Kidney (tissue), 14 donors: ENCODE data around the gene DUSP10. TPM values are rescaled to one million over a fixed set of nuclear protein-coding genes. Genes with fewer than 3 reads are reported as not detected.

Experiments
- DNase-seq, 5 donors: peaks; one replicate each; pipeline ENCODE4 v3.0.0-alpha.2; 2013 to 2020
- FAIRE-seq: peaks from 2 replicates; lab custom pipeline; 2012; peaks lifted over from hg19 to GRCh38; lab: Jason Lieb, UNC
- H3K27ac ChIP-seq, 2 donors: one replicate each; pipeline ENCODE4 v1.7.0; 2013; ENCODE audit warnings: low read depth in 2 of 2, low read length in 2 of 2, inconsistent platforms in 1 of 2
- H3K27me3 ChIP-seq: one replicate; pipeline ENCODE4 v1.7.1; 2013; ENCODE audit warnings: low read length, inconsistent platforms; ENCODE audit not compliant: control insufficient read depth, insufficient read depth
- H3K36me3 ChIP-seq, 3 donors: one replicate each; pipeline versions ENCODE4 v1.7.0 to v1.7.1; 2013; ENCODE audit warnings: low read length in 3 of 3, control low read depth in 1 of 3, inconsistent platforms in 1 of 3; ENCODE audit not compliant: insufficient read depth in 3 of 3, control insufficient read depth in 2 of 3
- H3K4me1 ChIP-seq, 3 donors: one replicate each; pipeline versions ENCODE4 v1.7.0 to v1.7.1; 2013; ENCODE audit warnings: low read length in 3 of 3, inconsistent platforms in 1 of 3, low read depth in 1 of 3; ENCODE audit not compliant: control insufficient read depth in 2 of 3, insufficient read depth in 2 of 3
- H3K4me3 ChIP-seq, 3 donors: one replicate each; pipeline versions ENCODE4 v1.7.0 to v1.8.1; 2013; ENCODE audit warnings: low read length in 3 of 3, control low read depth in 1 of 3, inconsistent platforms in 1 of 3
- H3K9ac ChIP-seq, 3 donors: one replicate each; pipeline versions ENCODE4 v1.7.0 to v1.7.1; 2013; ENCODE audit warnings: low read length in 3 of 3, control low read depth in 1 of 3, inconsistent platforms in 1 of 3
- H3K9me3 ChIP-seq, 3 donors: one replicate each; pipeline versions ENCODE4 v1.7.0 to v1.7.1; 2013; ENCODE audit warnings: low read length in 3 of 3, control low read depth in 1 of 3, inconsistent platforms in 1 of 3; ENCODE audit not compliant: control insufficient read depth in 2 of 3, insufficient read depth in 1 of 3
- CTCF ChIP-seq: IDR thresholded peaks from 3 replicates; pipeline ENCODE4 v1.5.1; 2012; ENCODE audit warnings: mild to moderate bottlenecking, moderate library complexity, borderline replicate concordance; ENCODE audit not compliant: insufficient read depth; ENCODE audit errors: extremely low read depth
- intact Hi-C: fragments of 100-400 bp; cut with DNase I; formaldehyde crosslinking; loops from one replicate; pipeline ENCODE4 v1.11.1; 2022
- polyA plus RNA-seq: library from polyadenylated mRNA; stranded (reverse); fragments of 350-450 nt; fragmentation: Illumina TruSeq; extraction: RNeasy Lipid Tissue Mini Kit (QIAGEN cat#74804); gene quantifications from one replicate; pipeline ENCODE4 v1.2.3, GENCODE V29; 2014; ENCODE audit warnings: low read depth, low replicate concordance; ENCODE audit not compliant: insufficient read depth
- total RNA-seq: library from RNA; stranded (reverse); fragmentation: NEBNext Ultra II Directional; extraction: Animal tissue kit (Norgen Biotek cat#: 25700); gene quantifications from one replicate; pipeline ENCODE4 v1.2.1, GENCODE V29; 2021
- donor health status: control.
- donor health status: control.
- donor health status: control.
- donor health status: control.
- donor health status: control.
- donor health status: DM: yes; HTN: yes; CAD: no.
- donor health status: Normal renal cell carcinoma (clear cell type).

DUSP10 gene
- total and polyA plus RNA-seq, 2 donors from 2014 or later: 1.0 to 5.3 TPM

- DNase-seq (no peak), FAIRE-seq (no peak)
- Histone ChIP-seq H3K27me3 (no peaks in the 10 kb centered on the region), H3K4me3 (no peak overlapping the region), H3K4me1 (no peaks in the 10 kb centered on the region), H3K27ac (no peak overlapping the region), H3K9me3 (no peaks in the 10 kb centered on the region), H3K9ac (no peak overlapping the region), H3K36me3 (no peaks in the 10 kb centered on the region)
- intact Hi-C loops: no loop called here
- TF ChIP-seq CTCF: no peak
Measured at GRCh38 chr1:221751226-221751887, 9.5 kb upstream of the DUSP10 start.

- no peak overlapping the region for H3K9ac ChIP-seq
- FAIRE-seq: no peak
- intact Hi-C loops: no loop called here
- no peaks in the 10 kb centered on the region for H3K27me3 ChIP-seq
- H3K9me3 ChIP-seq: no peaks in the 10 kb centered on the region
- H3K36me3 ChIP-seq: no peaks in the 10 kb centered on the region
- DNase-seq: no peak
- H3K4me1 ChIP-seq: no peaks in the 10 kb centered on the region
- no peak overlapping the region for H3K4me3 ChIP-seq
- H3K27ac ChIP-seq: no peak overlapping the region
- no peak for TF ChIP-seq CTCF
Measured at GRCh38 chr1:221748981-221749380, 7.1 kb upstream of the DUSP10 start.

- TF ChIP-seq CTCF: no peak
- intact Hi-C loops: no loop called here
- no peak for FAIRE-seq
Measured at GRCh38 chr1:221747839-221748238, 6.0 kb upstream of the DUSP10 start.

More at GRCh38 chr1:221747839-221748238, 6.0 kb upstream of the DUSP10 start:
- no peaks in the 10 kb centered on the region for H3K27me3 ChIP-seq
- no peaks in the 10 kb centered on the region for H3K36me3 ChIP-seq
- DNase-seq: no peak
- H3K4me3 ChIP-seq: no peak overlapping the region
- H3K4me1 ChIP-seq: peaks cover 0 to 4% (median 3%) of the 10 kb centered on the region in 3 donors
- no peak overlapping the region for H3K9ac ChIP-seq
- H3K9me3 ChIP-seq: no peaks in the 10 kb centered on the region
- no peak overlapping the region for H3K27ac ChIP-seq
